ENCODE results near the gene EDEM1.

EDEM1 gene

DNA sequence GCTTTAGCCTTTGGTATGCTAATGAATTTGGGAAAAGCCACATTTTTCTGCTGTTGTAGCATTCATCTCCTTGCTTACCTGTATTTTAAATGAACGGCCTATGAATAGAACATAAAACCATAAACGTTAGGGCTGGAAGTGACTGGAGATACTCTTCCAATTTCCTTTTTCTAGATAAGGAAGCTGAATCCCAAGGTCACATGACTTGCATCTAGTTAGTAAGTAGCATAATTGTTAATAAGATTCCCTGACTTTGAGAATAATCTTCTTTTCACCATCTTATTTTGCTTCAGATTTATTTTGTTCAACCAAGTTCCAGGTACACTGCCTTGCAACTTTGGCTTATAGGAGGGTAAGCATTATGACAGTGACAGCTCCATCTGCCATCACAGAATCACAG is 20.7 kb upstream of the EDEM1 start:
- Histone ChIP-seq H3K4me2 (no peak overlapping the region), H3K27me3 (ENCODE audit: insufficient read depth, low read depth) (no peaks in the 10 kb centered on the region)

DNA sequence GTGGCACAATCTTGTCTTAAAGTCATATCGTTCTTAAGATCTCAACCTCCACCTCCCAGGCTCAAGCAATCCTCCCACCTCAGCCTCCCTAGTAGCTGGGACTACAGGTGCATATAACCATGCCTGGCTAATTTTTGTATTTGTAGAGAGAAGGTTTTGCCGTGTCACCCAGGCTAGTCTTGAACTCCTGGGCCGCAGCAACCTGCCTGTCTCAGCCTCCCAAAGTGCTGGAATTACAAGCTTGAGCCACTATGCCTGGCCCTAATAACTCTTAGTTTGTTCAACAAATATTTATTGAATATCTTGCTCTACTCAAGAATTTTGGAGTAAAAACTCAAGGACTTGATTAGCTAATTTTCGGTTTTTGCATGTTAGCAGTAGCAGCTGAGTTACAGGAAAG is 19.4 kb upstream of the EDEM1 start:
- Histone ChIP-seq H2AFZ (ENCODE audit: low read depth) (no peak overlapping the region), H3K9ac (no peak overlapping the region), H4K20me1 (ENCODE audit: insufficient read depth) (no peaks in the 10 kb centered on the region), H3K79me2 (ENCODE audit: insufficient read depth, low read depth) (peaks cover 13% of the 10 kb centered on the region; the same call in 1 of the 2 replicates), H3K4me3 (IDR thresholded peaks at IDR 0.05; ENCODE audit: insufficient read depth, low read depth, low read length) (no peak overlapping the region), H3K4me2 (no peak overlapping the region), H3K36me3 (ENCODE audit: insufficient read depth) (no peaks in the 10 kb centered on the region), H3K4me1 (ENCODE audit: low read depth, poor library complexity, severe bottlenecking) (no peaks in the 10 kb centered on the region), H3K27ac (no peak overlapping the region), H3K27me3 (ENCODE audit: insufficient read depth, low read depth) (no peaks in the 10 kb centered on the region)
- TF ChIP-seq, protein P1, sequence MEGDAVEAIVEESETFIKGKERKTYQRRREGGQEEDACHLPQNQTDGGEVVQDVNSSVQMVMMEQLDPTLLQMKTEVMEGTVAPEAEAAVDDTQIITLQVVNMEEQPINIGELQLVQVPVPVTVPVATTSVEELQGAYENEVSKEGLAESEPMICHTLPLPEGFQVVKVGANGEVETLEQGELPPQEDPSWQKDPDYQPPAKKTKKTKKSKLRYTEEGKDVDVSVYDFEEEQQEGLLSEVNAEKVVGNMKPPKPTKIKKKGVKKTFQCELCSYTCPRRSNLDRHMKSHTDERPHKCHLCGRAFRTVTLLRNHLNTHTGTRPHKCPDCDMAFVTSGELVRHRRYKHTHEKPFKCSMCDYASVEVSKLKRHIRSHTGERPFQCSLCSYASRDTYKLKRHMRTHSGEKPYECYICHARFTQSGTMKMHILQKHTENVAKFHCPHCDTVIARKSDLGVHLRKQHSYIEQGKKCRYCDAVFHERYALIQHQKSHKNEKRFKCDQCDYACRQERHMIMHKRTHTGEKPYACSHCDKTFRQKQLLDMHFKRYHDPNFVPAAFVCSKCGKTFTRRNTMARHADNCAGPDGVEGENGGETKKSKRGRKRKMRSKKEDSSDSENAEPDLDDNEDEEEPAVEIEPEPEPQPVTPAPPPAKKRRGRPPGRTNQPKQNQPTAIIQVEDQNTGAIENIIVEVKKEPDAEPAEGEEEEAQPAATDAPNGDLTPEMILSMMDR (conservative IDR thresholded peaks at IDR 0.05; ENCODE audit: low read depth, low read length): no peak

More for the DNA sequence above, 20.7 kb upstream of the EDEM1 start:
- TF ChIP-seq, protein P1 (conservative IDR thresholded peaks at IDR 0.05; ENCODE audit: low read depth, low read length): no peak
- Histone ChIP-seq H2AFZ (ENCODE audit: low read depth) (no peak overlapping the region), H3K36me3 (ENCODE audit: insufficient read depth) (no peaks in the 10 kb centered on the region), H3K9ac (no peak overlapping the region), H3K27ac (no peak overlapping the region), H3K4me3 (IDR thresholded peaks at IDR 0.05; ENCODE audit: insufficient read depth, low read depth, low read length) (no peak overlapping the region), H3K4me1 (ENCODE audit: low read depth, poor library complexity, severe bottlenecking) (no peaks in the 10 kb centered on the region), H3K79me2 (ENCODE audit: insufficient read depth, low read depth) (peaks cover 14% of the 10 kb centered on the region; the same call in 1 of the 2 replicates), H4K20me1 (ENCODE audit: insufficient read depth) (no peaks in the 10 kb centered on the region)

DNA sequence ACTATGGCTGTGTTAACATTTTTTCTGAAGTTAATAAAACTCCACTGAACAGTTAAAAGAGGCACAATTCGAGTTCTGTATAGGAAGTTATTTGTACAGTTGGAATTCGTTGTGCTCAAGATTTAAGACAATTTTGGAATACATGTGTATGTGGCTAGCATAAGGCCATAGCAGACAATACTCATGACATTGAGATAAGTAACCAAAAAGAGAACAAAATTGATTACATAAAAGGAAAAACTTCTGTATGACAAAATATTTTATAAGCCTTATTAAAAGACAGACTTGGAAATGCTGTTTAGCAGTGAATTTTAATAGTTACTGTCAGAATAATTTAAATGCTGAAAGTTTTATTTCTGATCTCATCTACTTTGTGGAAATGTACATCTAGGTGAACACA is 17.7 kb upstream of the EDEM1 start:
- peaks cover 4% of the 10 kb centered on the region; the same call in 1 of the 2 replicates for H3K79me2 ChIP-seq (ENCODE audit: insufficient read depth, low read depth)
- no peaks in the 10 kb centered on the region for H3K36me3 ChIP-seq (ENCODE audit: insufficient read depth)
- TF ChIP-seq, protein P1 (conservative IDR thresholded peaks at IDR 0.05; ENCODE audit: low read depth, low read length): no peak
- no peak overlapping the region for H2AFZ ChIP-seq (ENCODE audit: low read depth)
- no peak overlapping the region for H3K4me3 ChIP-seq (IDR thresholded peaks at IDR 0.05; ENCODE audit: insufficient read depth, low read depth, low read length)
- H3K4me1 ChIP-seq (ENCODE audit: low read depth, poor library complexity, severe bottlenecking): no peaks in the 10 kb centered on the region
- no peak overlapping the region for H3K9ac ChIP-seq
- no peaks in the 10 kb centered on the region for H4K20me1 ChIP-seq (ENCODE audit: insufficient read depth)
- H3K27ac ChIP-seq: no peak overlapping the region
- no peak overlapping the region for H3K4me2 ChIP-seq
- H3K27me3 ChIP-seq (ENCODE audit: insufficient read depth, low read depth): no peaks in the 10 kb centered on the region

DNA sequence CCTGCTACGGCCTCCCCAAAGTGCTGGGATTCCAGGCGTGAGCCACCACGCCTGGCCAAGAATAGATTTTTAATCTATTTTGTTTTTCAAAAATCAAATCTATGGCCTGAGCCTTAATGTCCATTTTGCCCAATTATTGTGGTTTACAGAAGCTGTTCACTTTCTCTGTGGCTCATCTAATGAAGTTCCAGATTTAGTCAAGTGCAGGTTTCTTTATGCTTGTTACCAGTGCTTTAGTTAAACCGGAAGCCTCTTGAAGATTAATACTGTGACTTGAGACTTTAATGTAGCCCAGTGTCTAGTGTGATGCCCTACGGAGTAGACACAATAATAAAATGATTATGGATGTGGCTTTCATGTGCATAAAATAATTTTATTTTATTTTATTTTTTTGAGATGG is 16.5 kb upstream of the EDEM1 start:
- Histone ChIP-seq H3K4me1 (ENCODE audit: low read depth, poor library complexity, severe bottlenecking) (no peaks in the 10 kb centered on the region), H3K36me3 (ENCODE audit: insufficient read depth) (no peaks in the 10 kb centered on the region), H4K20me1 (ENCODE audit: insufficient read depth) (no peaks in the 10 kb centered on the region), H3K27me3 (ENCODE audit: insufficient read depth, low read depth) (no peaks in the 10 kb centered on the region), H3K27ac (no peak overlapping the region), H2AFZ (ENCODE audit: low read depth) (no peak overlapping the region), H3K4me2 (no peak overlapping the region), H3K4me3 (IDR thresholded peaks at IDR 0.05; ENCODE audit: insufficient read depth, low read depth, low read length) (no peak overlapping the region), H3K9ac (no peak overlapping the region), H3K79me2 (ENCODE audit: insufficient read depth, low read depth) (0 out of 2 replicates have a peak, but pooled peaks cover 4% of the 10 kb centered on the region)
- TF ChIP-seq, protein P1 (conservative IDR thresholded peaks at IDR 0.05; ENCODE audit: low read depth, low read length): no peak

Measured in KMS-11 (cell line).